Middle frontal gyrus (tissue), 1 donor: ENCODE data around the gene H1-8.
"Not testable (repeated sequence)": the region's sequence is repeated elsewhere in the genome, so short reads cannot be mapped to it uniquely, and the experiment has no call there.

Experiments used
- DNase-seq: peaks from one replicate; pipeline ENCODE4 v3.0.0-alpha.2; 2015; ENCODE audit warnings: low spot score; ENCODE audit errors: extremely low spot score

The H1-8 gene, protein sequence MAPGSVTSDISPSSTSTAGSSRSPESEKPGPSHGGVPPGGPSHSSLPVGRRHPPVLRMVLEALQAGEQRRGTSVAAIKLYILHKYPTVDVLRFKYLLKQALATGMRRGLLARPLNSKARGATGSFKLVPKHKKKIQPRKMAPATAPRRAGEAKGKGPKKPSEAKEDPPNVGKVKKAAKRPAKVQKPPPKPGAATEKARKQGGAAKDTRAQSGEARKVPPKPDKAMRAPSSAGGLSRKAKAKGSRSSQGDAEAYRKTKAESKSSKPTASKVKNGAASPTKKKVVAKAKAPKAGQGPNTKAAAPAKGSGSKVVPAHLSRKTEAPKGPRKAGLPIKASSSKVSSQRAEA

DNA sequence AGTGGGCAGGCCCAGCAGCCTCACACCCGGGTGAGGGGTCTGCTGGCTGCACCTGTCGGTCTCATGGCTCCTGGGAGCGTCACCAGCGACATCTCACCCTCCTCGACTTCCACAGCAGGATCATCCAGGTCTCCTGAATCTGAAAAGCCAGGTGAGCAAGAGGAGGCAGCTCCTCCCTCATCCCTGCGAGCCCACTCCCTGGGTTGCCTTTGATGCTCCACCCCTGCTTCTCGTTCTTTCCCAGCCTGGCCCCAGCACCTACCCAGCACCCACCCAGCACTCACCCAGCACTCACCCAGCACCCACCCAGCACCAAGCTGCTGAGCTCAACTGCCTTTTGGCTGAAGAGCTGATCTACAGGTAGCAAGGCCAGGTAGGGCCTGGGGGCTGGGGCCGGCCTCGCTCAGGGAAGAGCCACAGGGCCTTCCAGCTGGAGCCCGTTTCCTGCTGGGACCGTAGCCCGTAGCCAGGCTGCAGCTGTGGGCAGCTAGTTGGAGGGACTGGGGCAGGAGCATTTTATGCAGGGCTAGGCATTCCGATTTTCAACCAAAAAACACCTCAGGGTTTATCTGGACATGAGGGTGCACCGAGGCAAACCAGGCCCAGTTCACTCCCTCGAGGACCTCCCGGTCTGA, at the start of gene H1-8:
H1-8 (plus strand) TSS at position 20 of the 635 bp plus-strand sequence; CDS start at position 64, 44 bp downstream.
- no peak for DNase-seq

DNA sequence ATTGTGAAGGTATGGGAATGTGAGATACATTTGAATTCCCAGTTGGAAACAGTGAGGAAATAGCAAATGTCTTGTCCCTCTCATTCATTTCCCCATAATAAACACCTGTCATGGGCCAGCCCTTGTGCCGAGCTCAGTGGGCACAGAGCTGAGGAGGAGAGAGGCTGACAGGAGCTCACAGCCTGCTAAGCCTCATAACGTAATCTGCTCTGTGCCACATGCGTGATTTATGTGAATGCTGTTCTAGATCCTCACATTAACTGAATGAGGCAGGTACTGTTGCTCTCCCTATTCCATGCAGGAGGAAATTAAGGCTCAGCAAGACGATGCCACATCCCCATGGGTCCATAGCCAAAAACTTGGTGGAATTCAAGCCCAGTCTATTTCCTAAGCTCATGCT, 49.8 kb upstream of the H1-8 start:
- DNase-seq: no peak

DNA sequence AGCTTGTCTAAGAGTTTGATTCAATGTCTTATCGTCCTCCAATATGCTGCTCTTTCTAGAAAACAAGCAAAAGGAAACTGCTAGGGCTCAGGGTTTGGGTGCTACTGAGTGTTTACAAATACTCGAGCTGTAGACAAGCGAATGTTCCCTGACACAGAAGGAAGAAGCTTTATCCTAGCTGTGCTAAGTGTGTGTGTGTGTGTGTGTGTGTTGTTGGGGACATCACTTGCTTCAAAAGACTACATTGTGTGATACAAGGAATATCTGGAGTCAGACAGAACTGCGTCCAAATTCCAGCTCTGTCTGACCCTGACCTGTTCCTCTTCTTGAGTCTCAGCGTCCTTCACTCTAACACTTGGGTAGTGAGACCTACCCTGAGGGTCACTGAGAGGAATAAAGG, 48.5 kb upstream of the H1-8 start:
- DNase-seq: not testable (repeated sequence)

DNA sequence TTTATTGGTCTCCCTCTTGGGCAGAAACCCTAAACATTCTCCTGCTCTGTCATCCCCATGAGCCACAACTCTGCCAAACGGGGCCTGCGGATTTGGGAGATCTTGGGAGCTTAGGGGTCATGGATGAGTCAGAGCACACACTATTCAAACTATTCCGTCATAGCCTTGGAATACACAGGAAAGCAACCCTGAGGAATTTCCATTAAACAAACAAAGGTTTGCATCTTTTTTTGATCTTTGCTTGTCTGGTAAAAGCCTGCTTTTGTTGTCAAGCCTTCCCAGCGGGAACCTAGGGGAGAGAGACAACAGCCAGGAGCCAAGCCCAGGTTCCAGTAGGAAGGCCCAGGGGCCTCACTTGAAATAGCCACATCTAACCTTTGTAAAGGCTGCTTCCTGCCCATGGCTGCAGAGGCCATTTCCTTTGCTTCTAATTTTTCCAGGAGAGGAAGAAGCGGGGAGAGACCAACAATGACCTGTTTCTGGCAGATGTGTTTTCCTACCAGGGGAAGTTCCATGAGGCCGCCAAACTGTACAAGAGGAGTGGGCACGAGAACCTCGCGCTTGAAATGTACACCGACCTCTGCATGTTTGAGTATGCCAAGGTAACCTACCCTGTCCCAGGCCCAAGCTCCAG, 47.9 kb upstream of the H1-8 start:
- DNase-seq: not testable (repeated sequence)

DNA sequence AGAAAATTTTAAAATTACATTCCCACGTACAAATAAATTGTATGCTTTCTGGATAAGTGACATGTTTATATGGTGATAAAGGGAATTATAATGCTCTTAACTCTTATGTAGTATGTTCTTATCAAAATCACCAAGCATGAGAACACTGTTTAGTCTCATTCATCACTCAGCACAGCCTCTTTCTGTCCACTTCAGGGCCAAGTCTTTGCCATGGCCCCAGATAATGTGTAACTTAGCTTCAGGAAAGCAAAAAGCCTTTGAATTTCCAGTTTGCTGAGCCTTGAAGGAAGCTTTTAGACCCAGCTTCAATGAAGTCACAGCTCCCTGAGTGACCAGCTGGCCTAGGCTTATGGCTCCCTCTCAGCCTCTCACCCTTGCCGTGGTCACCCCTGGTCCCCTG, 45.1 kb upstream of the H1-8 start:
- not testable (repeated sequence) for DNase-seq

DNA sequence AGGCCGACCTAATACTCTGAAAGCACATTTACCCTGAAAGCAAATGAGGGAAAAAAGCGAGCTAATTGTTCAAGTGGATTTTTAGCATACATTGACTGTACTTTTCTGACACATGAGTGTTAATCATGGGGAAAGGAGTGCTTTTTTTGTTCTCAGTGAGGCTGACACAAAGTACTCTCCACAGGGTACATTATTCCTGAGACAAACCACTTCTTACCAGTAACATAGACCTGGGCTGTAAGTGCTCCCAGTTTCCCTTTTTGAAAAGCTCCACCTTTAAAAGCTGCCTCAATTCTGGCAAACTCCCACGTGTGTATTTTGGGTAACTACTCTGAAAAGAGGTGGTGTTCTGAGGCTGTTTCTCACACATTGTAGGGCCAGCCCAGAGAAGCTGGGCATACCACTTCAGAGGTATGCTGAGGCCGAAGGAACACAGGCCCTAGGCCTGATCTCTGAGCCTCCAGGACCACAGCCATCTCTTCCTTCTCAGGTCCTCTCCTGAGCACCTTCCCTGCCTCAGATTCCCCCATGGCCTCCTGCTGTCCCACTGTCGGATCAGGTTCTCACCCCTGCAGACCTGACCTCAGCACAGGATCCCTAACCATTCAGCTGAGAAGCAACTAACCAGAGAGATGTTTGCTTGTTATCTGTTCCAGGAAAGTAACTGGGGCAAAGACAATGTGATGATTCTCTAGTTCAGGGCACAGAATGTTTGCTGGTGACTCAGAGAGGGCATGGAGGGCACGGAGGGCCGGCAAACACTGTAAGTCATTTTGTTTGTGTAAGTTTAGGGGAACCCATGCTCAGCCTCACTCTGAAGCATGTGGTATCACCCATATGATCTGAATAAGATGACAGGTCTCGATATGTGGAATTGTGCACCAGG, 44.1 kb upstream of the H1-8 start:
- not testable (repeated sequence) for DNase-seq

DNA sequence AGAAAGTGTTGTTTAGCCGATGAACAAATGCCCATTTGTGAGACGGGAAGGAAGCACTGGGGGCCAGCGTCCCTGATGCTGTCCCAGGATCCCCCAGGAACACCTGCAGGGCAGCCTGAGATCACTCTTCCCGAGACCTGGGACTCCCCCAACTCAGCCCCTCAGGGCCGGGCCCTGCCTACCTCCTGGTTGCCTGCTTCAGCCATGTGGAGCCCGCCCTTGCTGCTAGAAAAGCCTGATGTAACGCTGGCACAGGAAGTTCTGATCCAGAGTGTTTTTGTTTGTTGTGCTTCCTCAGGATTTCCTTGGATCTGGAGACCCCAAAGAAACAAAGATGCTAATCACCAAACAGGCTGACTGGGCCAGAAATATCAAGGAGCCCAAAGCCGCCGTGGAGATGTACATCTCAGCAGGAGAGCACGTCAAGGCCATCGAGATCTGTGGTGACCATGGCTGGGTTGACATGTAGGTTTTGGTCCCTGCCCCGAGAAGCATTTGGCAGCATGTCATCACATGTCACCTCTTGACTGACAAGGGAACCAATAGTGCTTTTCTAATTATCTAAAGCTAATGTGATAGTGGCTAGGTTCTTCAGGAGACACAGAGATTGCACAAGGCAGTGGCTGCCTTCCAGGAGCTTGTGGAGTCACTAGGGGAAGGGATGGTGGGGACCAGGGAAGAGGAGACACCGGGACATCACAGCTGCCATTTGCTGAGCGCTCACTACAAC, 43.2 kb upstream of the H1-8 start:
- DNase-seq: not testable (repeated sequence)

DNA sequence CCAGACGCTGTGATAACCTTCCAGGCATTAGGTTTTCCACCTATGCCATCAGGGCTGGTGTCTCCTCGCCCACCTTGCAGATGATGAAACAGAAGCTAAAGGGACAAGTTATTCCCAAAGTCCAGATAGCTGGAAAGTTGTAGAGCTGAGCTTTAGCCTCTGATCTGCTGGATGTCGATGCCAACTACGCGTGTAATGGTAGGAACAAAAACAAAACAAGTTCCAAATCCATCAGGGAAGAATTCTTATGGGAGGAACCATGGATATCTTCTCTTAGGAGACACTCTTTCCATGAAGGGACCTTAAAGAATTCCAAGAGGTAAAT, 42.7 kb upstream of the H1-8 start:
- no peak for DNase-seq

DNA sequence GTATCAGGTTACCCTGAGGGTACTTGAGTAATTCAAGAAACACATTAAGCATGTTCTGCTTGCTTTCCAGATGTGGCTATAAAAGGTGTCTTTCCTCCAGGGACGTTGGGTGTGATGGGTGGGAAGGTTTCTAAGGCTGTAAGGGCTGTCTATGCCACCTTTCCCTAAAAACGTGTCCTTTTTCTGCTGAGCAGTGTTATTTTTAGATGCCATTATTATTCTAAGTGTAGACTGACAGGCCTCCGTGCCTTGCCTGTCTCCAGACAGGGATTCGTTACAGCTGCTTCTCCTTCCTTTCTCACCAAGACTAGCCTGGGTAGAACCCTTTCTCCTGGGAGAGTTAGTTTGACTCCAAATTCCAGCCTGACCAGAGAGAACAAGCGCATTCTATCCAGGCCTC, 41.3 kb upstream of the H1-8 start:
- no peak for DNase-seq

DNA sequence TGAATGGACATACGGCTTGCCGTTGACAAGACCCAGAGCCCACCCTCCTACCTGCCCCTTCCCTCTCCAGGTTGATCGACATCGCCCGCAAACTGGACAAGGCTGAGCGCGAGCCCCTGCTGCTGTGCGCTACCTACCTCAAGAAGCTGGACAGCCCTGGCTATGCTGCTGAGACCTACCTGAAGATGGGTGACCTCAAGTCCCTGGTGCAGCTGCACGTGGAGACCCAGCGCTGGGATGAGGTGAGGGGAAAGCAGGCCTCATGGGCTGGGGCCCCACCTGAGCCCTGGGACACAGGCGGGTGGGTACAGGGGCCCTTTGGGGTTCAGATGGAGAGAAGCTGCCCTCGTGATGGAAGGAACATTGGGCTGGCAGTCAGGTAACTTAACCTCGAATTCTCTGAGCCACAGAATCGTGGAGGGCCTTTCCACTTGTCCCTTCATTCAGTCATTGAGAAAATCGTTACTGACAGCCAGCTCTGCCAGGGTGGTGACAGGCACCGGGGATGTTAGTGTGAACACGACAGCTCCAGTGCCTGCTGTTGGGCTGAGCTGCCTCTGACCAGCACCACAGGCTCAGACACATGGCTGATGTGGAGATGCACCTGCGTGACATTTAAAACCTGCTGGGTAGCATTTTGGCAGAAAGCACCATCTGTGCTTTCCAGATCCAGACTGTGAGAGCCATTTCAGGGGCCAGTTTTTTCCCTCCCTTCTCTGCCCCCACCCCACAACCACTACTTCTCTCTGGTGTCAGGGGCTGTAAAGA, 40.1 kb upstream of the H1-8 start:
- DNase-seq: no peak

DNA sequence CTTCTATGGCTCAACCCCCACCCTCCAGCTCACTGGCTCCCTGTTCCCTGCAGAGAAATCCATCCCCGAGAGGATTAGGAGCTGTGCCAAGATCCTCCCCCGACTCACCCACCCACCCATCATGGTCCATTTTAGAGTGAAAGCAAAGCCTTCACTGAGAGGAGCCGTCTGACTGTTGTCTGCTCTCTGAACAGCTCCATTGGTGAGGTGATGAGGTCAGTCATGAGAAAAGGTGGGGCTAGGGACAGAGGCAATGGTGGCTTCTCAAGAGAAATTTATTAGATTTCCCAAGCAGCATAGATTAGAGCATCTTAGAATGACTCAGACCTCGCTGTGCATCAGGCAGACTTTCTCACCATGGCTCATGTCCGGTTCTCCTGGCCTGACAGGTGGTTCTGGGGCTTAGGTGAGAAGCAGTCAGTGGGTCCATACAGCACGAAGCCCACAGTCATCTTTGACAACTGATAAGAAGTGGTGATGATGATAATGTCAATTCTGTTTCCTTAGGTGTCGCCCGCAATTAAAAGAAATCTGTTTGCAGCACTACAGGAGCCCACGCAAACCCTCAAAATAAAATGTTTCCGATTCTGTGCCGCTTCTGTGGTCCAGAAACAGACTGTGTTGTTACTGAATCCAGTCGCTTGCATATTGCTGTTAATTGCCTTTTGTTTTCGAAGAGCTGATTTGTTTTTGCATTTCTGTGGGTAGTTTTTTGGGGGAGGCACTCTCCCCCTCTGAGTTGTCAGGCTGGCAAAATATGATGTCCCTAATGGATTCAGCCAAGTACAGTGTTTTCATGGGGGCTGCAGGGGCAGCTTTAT, 39.3 kb upstream of the H1-8 start:
- DNase-seq: no peak

DNA sequence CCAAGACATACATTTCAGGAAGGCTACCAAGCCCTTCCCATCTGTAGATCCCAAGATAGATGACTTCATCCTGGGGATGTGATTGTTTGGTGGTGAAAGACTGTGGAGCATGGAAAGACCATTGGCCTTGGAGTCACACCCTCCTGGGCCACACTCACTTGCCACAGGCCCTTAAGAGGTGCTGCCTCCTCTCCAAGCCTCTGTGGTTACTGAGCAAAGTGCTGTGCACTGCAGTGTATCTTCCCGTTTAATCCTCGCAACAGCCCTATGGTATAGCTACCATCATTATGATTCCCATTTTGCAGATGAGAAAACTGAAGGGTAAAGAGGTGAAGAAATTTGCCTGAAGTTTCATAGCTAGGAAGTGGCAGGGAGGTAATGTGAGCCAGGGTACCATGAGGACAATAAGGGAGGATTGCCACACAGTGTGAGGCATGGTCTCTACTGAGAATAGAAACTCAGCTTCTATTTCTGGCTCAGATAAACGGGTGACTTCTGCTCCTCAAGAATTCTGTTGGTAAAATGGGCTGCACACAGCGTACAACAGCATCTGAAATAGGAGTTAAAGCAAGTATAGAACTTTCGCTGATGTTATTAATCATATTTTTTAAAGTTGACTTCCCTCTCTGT, 38.4 kb upstream of the H1-8 start:
- no peak for DNase-seq

DNA sequence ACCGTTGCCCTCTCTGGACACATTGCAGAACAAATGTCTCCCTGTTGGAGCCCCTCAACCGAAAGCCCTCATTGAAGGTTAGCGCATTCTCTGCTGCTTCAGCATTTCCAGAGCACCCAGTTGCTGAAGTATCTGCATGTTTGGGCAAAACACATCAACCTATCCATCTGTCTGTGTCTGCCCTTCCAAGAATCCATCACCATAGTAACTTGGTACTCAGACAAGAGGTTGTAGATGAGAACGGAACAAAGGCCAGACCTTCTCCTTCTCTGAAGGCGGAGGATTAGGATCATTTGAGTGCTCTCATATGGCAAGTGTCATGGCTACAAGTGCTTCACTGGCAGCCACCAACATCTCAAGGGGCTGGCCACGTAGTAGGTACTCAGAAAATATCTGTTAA, 37.6 kb upstream of the H1-8 start:
- DNase-seq: no peak

DNA sequence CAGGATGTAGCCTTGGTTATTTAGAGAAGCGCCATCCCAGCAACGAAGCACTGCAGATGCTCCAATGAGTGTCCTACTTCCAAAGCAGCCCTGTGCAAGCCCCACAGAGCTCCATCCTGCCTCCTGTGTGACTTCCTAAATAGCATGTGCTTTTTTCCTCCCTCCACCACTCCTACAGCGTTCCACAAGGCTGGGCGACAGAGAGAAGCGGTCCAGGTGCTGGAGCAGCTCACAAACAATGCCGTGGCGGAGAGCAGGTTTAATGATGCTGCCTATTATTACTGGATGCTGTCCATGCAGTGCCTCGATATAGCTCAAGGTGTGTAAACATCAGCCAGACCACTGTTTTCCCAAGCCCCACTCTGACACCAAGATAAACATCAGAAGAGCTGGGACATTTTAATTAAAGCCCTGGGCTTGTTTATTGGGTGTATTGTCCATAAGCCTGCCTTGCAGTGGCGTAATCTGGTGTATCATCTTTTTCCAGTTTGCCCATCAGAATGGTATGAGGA, 36.7 kb upstream of the H1-8 start:
- no peak for DNase-seq

DNA sequence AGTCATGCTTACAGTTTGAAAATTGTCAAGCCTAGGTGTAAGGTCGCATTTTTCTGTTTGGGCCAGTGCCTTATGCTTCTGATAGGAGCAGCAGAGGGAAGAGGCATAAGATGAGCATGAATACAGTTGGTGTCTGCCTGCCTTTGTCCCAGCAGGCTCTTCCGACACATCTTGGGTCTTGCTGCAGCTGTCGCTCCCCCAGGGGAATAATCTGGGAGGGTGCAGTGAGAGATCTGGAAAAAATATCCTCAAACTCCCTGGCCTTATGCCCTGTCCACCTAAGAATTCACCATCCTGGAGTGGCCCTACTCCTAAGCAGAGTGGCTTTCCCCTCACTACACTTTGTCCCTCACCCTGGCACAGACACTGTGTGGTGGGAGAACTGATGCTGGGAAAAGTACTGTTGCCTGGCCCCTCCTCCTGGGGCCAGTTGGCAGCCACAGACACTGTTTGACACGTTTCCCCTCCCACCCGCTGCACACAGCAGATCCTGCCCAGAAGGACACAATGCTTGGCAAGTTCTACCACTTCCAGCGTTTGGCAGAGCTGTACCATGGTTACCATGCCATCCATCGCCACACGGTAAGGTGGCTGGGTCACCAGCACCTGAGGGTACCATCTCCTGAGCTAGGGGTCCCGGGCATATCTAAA, 35.7 kb upstream of the H1-8 start:
- DNase-seq: peak; percentile 47

DNA sequence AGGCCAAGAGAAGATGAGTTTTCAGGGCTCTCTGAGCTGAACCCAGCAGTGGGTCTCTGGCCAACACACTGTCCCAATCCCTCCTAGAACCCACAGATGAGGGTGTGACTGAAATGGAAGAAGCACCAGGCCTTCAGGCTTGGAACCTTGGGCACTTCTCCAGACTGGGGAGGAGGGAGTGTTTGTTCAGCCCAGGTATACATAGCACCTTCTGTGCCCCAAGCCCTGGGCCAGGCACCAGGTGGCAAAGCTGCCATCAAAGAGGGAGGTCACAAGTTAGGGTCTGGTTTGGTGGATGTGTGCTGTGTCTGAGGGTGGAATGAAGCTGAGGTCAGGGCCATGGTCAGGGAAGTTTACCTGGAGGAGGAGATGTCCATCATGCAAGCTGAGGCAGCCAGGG, 30.4 kb upstream of the H1-8 start:
- DNase-seq: no peak

DNA sequence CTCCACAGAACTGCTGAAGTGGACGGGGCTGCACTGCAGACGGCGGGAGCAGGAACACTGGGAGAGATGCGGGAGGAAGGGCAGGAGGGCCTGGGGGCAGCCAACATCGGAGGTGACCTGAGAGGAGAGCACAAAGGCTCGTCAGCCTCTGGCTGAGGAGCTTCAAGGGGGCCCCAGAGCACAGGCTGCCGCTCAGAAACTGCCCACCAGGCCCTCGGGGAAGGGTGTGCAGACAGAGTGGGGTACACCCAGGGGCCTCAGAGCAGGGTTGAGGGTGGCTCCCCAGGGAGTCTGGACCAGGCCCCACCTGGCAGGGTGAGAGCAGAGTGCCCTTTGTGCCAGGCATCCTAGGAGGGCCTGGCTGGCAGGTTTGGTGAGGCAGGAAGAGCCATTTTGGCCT, 29.3 kb upstream of the H1-8 start:
- no peak for DNase-seq

DNA sequence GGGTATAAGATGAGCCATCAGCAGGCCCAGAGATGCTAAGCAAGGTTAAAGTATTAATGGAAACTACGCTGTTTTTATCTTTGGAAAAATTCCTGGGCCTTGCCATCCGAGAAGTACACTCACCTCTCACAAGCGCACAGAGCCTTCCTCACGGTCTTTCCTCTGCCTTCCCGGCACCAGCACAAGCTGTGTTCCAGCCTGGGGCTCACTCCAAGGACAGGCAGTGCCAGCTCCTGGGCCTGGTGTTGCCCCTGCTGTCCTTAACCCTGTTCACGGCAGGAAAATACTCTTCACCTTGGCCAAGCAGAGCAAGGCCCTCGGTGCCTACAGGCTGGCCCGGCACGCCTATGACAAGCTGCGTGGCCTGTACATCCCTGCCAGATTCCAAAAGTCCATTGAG, 28.9 kb upstream of the H1-8 start:
- DNase-seq: no peak
